Mesendoderm (in vitro differentiated cells): ENCODE results near the gene SLC25A23.

Experiments
- DNase-seq: peaks from one replicate; pipeline ENCODE4 v3.0.0; 2013
- H2AK5ac ChIP-seq: 2 replicates; pipeline ENCODE4 v1.6.1; 2013; ENCODE audit warnings: low read length, inconsistent platforms
- H2BK120ac ChIP-seq: 2 replicates; pipeline ENCODE4 v1.6.1; 2013; ENCODE audit warnings: low read depth, mild to moderate bottlenecking, low read length, moderate library complexity, mixed read lengths
- H2BK15ac ChIP-seq: replicated peaks from 2 replicates; pipeline ENCODE4 v1.6.1; 2013; ENCODE audit warnings: low read depth, mild to moderate bottlenecking, moderate library complexity
- H2BK5ac ChIP-seq: 2 replicates; pipeline ENCODE4 v1.6.1; 2013; ENCODE audit warnings: low read length, inconsistent platforms
- H3K18ac ChIP-seq: 2 replicates; pipeline ENCODE4 v1.6.1; 2013; ENCODE audit warnings: mild to moderate bottlenecking, low read length, mixed read lengths
- H3K23ac ChIP-seq: one replicate; pipeline ENCODE4 v1.6.1; 2013; ENCODE audit warnings: low read length
- H3K27ac ChIP-seq: 2 replicates; pipeline ENCODE4 v1.5.1; 2013; ENCODE audit warnings: low read depth, mild to moderate bottlenecking, inconsistent platforms, low read length, moderate library complexity
- H3K27me3 ChIP-seq: 2 replicates; pipeline ENCODE4 v1.6.1; 2013; ENCODE audit warnings: low read length, control low read depth, mild to moderate bottlenecking, inconsistent platforms; ENCODE audit not compliant: insufficient read depth, poor library complexity
- H3K36me3 ChIP-seq: 2 replicates; pipeline ENCODE4 v1.6.1; 2013; ENCODE audit warnings: low read length, inconsistent platforms; ENCODE audit not compliant: control insufficient read depth, insufficient read depth
- H3K4ac ChIP-seq: one replicate; pipeline ENCODE4 v1.6.1; 2013; ENCODE audit warnings: low read depth, mild to moderate bottlenecking, low read length, moderate library complexity
- H3K4me1 ChIP-seq: 2 replicates; pipeline ENCODE4 v1.6.1; 2013; ENCODE audit warnings: low read depth, low read length, inconsistent platforms; ENCODE audit not compliant: control insufficient read depth
- H3K4me2 ChIP-seq: 2 replicates; pipeline ENCODE4 v1.6.1; 2013; ENCODE audit warnings: low read length
- H3K4me3 ChIP-seq: 2 replicates; pipeline ENCODE4 v1.5.1; 2013; ENCODE audit warnings: mild to moderate bottlenecking, low read length
- H3K56ac ChIP-seq: one replicate; pipeline ENCODE4 v1.6.1; 2013; ENCODE audit warnings: low read length
- H3K79me1 ChIP-seq: 2 replicates; pipeline ENCODE4 v1.6.1; 2013; ENCODE audit warnings: low read length, inconsistent platforms
- H3K79me2 ChIP-seq: 2 replicates; pipeline ENCODE4 v1.6.1; 2013; ENCODE audit warnings: mild to moderate bottlenecking, low read length; ENCODE audit not compliant: control insufficient read depth, insufficient read depth
- H3K9ac ChIP-seq: 2 replicates; pipeline ENCODE4 v1.6.1; 2013; ENCODE audit warnings: low read length, inconsistent platforms
- H4K5ac ChIP-seq: one replicate; pipeline ENCODE4 v1.6.1; 2013; ENCODE audit warnings: low read length
- H4K8ac ChIP-seq: one replicate; pipeline ENCODE4 v1.6.1; 2013; ENCODE audit warnings: low read depth, mild to moderate bottlenecking, control low read depth, low read length, moderate library complexity
- WGBS: extraction: QIAGEN DNeasy Blood & Tissue Kit; methylation state at CpG from one replicate; pipeline ENCODE4 v1.1.7; 2013; ENCODE audit warnings: low lambda C conversion rate, missing lambda C conversion rate; ENCODE audit not compliant: insufficient coverage; ENCODE audit errors: extremely low coverage; 5-methylcytosine and 5-hydroxymethylcytosine counted together

Gene SLC25A23

DNA sequence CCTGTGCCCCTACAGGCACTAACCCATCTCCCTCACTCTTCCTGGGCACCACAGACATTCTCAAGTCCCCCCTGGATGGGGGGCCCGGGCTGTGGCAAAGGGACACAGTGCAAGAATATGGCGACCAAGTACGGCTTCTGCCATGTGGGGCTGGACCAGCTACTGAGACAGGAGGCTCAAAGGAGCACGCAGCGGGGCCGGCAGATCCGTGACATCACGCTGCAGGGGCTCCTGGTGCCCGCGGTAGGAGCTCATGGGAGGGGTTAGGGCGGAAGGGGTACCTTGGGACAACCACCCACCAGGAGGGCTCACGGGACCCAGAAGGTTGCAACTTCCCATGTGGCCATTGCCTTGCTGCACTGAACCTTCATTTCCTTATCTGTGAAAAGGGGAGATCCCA lies 63.3 kb downstream of the SLC25A23 start:
- Histone ChIP-seq H3K36me3 (no peaks in the 10 kb centered on the region), H3K23ac (no peak overlapping the region), H4K5ac (no peak overlapping the region), H2BK120ac (no peak overlapping the region), H3K79me2 (peaks cover 14% of the 10 kb centered on the region), H2BK15ac (no peak overlapping the region), H3K4ac (no peak overlapping the region), H3K27ac (no peak overlapping the region), H2AK5ac (no peak overlapping the region), H4K8ac (no peak overlapping the region), H3K4me2 (no peak overlapping the region), H3K4me3 (no peak overlapping the region), H3K18ac (no peak overlapping the region), H3K79me1 (peaks cover 11% of the 10 kb centered on the region), H3K27me3 (no peaks in the 10 kb centered on the region), H3K4me1 (peaks cover 4% of the 10 kb centered on the region), H3K56ac (no peak overlapping the region), H2BK5ac (no peak overlapping the region), H3K9ac (no peak overlapping the region)
- WGBS, result no CpG with 5 or more reads among the region's 12 CpGs
- DNase-seq, result no peak

DNA sequence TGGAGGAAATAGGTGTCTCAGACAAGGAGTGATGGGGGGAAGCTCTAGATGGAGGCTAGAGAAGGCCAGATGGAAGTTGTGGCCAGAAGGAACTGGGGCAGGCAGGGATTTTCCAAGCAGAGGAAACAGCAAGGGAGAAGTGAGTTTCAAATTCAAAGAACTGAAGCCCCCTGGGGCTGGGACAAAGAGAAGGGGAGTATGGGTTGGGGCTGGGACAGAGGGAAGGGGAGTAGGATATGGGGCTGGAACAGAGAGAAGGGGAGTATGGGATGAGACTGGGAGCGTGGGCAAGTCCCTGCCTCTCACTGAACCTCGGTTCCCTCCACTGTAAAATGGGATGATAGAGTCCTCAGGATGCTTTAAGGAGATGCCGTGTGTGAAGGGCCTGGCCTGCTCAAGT lies 64.8 kb downstream of the SLC25A23 start:
- H3K27ac ChIP-seq, result no peak overlapping the region
- no CpG with 5 or more reads among the region's 3 CpGs for WGBS
- no peak overlapping the region for H4K8ac ChIP-seq
- no peak overlapping the region for H2BK5ac ChIP-seq
- peaks cover 14% of the 10 kb centered on the region for H3K79me1 ChIP-seq
- no peak overlapping the region for H2AK5ac ChIP-seq
- H3K9ac ChIP-seq, result no peak overlapping the region
- H3K36me3 ChIP-seq, result peaks cover 2% of the 10 kb centered on the region
- no peak overlapping the region for H3K18ac ChIP-seq
- H4K5ac ChIP-seq, result no peak overlapping the region
- no peak overlapping the region for H3K56ac ChIP-seq
- H3K4me2 ChIP-seq, result no peak overlapping the region
- no peak overlapping the region for H2BK120ac ChIP-seq
- H3K4me1 ChIP-seq, result peaks cover 4% of the 10 kb centered on the region
- DNase-seq, result no peak
- H2BK15ac ChIP-seq, result no peak overlapping the region
- H3K79me2 ChIP-seq, result peaks cover 16% of the 10 kb centered on the region
- H3K27me3 ChIP-seq, result no peaks in the 10 kb centered on the region
- no peak overlapping the region for H3K4ac ChIP-seq
- no peak overlapping the region for H3K23ac ChIP-seq
- H3K4me3 ChIP-seq, result no peak overlapping the region

DNA sequence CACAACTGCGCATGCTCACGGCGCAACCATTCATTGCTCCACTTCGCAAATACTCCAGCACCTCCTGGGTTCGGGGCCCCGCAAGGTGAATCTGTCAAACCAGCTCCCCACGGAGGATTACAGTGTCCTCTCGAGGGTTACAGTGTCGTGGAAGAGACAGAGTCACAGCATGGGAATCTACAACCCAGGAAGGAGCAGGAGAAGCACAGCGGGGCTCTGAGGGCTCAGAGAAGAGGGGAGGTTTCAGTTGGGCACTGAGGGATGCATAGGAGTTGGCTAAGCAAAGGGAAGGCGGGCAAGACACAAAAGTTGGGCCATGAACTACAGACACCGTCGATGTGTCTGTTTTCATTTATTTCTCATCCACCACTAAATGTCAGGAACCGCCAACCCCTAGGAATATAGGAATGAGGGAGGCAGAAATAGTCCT lies 65.6 kb downstream of the SLC25A23 start:
- H3K27ac ChIP-seq, result peak overlapping the region; percentile 79
- peaks cover 4% of the 10 kb centered on the region for H3K4me1 ChIP-seq
- no peaks in the 10 kb centered on the region for H3K27me3 ChIP-seq
- H3K79me2 ChIP-seq, result peaks cover 16% of the 10 kb centered on the region
- H3K4me2 ChIP-seq, result peak overlapping the region; percentile 70
- no peak overlapping the region for H2BK15ac ChIP-seq
- no peak for DNase-seq
- no peak overlapping the region for H2BK120ac ChIP-seq
- peak overlapping the region; percentile 97 for H3K56ac ChIP-seq
- no peak overlapping the region for H4K8ac ChIP-seq
- H3K18ac ChIP-seq, result no peak overlapping the region
- no peak overlapping the region for H3K4ac ChIP-seq
- H3K9ac ChIP-seq, result peak overlapping the region; percentile 97
- no peak overlapping the region for H4K5ac ChIP-seq
- no peak overlapping the region for H2BK5ac ChIP-seq
- peak overlapping the region; percentile 48 for H3K4me3 ChIP-seq
- H3K79me1 ChIP-seq, result peaks cover 14% of the 10 kb centered on the region
- no peak overlapping the region for H3K23ac ChIP-seq
- no CpG with 5 or more reads among the region's 14 CpGs for WGBS
- no peak overlapping the region for H2AK5ac ChIP-seq
- H3K36me3 ChIP-seq, result peaks cover 2% of the 10 kb centered on the region

DNA sequence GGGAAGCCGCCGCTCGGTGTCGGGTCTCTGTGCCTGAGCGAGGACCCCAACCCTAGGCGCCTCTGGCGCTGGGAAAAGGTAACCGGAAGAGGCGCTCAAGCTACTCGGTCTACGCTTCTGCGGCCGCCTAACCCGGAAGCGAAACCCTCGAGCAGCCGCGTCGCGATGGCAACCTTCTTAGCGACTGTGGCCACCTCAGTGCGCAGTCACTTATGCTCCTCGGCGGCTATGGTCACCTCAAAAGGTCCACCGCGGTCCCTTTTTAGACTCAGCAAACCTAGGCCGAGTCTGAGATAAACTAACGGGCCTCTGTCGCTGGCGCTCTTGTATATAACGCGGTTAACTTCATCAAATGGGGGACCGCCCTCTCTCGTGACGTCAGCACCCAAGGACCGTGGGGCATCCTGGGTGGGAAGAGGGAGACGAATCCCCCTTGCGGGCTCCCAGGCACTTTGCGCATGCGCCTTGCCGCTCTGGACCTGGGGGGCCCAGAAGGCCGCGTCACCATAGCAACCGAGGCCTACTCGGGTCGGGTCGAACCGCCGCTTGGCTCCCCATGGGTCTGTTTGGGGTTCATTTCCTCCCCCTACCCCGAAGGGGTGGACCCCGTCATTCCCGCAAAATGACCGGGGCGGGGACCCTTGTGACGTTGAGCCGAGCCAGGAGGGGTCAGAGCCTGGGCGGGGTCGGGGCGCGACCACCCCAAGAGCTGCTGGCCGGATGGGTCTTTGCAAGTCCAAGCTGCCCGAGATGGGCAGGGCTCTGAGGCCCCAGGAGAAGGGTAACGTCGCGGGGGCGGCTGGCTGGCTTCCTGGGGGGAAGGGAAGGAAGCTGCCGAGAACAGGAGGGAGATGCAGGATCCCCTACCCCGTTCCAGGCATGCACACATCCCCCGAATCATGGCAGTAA lies 66.3 kb downstream of the SLC25A23 start, which contains the start of gene GTF2F1:
GTF2F1 (minus strand) TSS at position 91 of the 909 bp plus-strand sequence. CDS start 169 bp downstream, outside the sequence.
- peak within 1 kb of the TSS; percentile 82 for H3K4me2 ChIP-seq
- peak within 1 kb of the TSS; percentile 81 for H3K27ac ChIP-seq
- no peak within 1 kb of the TSS for H2BK15ac ChIP-seq
- no peak within 1 kb of the TSS for H3K4ac ChIP-seq
- DNase-seq, result peak; percentile 98
- H3K27me3 ChIP-seq, result no peaks in the 10 kb centered on the region
- H3K9ac ChIP-seq, result peak within 1 kb of the TSS; percentile 97
- H4K5ac ChIP-seq, result no peak within 1 kb of the TSS
- H3K23ac ChIP-seq, result peak within 1 kb of the TSS; percentile 80
- WGBS, result no CpG with 5 or more reads among the region's 69 CpGs
- peak within 1 kb of the TSS; percentile 97 for H3K4me3 ChIP-seq
- H2BK5ac ChIP-seq, result peak within 1 kb of the TSS; percentile 51
- no peak within 1 kb of the TSS for H3K18ac ChIP-seq
- H3K4me1 ChIP-seq, result peaks cover 4% of the 10 kb centered on the region
- H3K56ac ChIP-seq, result peak within 1 kb of the TSS; percentile 97
- H3K79me2 ChIP-seq, result peaks cover 16% of the 10 kb centered on the region
- peak within 1 kb of the TSS; percentile 43 for H2AK5ac ChIP-seq
- H2BK120ac ChIP-seq, result no peak within 1 kb of the TSS
- peaks cover 14% of the 10 kb centered on the region for H3K79me1 ChIP-seq
- peak within 1 kb of the TSS; percentile 98 for H4K8ac ChIP-seq
- peaks cover 3% of the 10 kb centered on the region for H3K36me3 ChIP-seq

- Histone ChIP-seq H4K5ac (no peak overlapping the region), H3K9ac (peak overlapping the region; percentile 97), H3K27me3 (no peaks in the 10 kb centered on the region), H3K23ac (peak overlapping the region; percentile 80), H4K8ac (no peak overlapping the region), H3K18ac (no peak overlapping the region), H3K79me2 (peaks cover 16% of the 10 kb centered on the region), H3K4me2 (peak overlapping the region; percentile 82), H3K56ac (peak overlapping the region; percentile 97), H3K36me3 (peaks cover 5% of the 10 kb centered on the region), H3K4ac (no peak overlapping the region), H3K79me1 (peaks cover 14% of the 10 kb centered on the region), H3K4me3 (peak overlapping the region; percentile 97), H3K4me1 (peaks cover 4% of the 10 kb centered on the region), H2BK5ac (no peak overlapping the region), H2BK15ac (no peak overlapping the region), H3K27ac (no peak overlapping the region), H2AK5ac (peak overlapping the region; percentile 43), H2BK120ac (no peak overlapping the region)
- WGBS, result no CpG with 5 or more reads among the region's 30 CpGs
- DNase-seq, result no peak
Measured at GRCh38 chr19:6392221-6393073, 67.1 kb downstream of the SLC25A23 start.
